NCI-H2196 treated with DMSO at 0.1 percent for 48 hours (cell line): ENCODE measurements around the gene CCSER2.
A peak's percentile ranks its signal among the peaks of the same experiment; 100 is the strongest.
"Not testable (repeated sequence)": the region's sequence is repeated elsewhere in the genome, so short reads cannot be mapped to it uniquely, and the experiment has no call there.

Source experiments
- DNase-seq: peaks from one replicate; lab custom pipeline; 2025; ENCODE audit not compliant: unreplicated experiment; lab: John Stamatoyannopoulos, UW

Gene CCSER2

DNA sequence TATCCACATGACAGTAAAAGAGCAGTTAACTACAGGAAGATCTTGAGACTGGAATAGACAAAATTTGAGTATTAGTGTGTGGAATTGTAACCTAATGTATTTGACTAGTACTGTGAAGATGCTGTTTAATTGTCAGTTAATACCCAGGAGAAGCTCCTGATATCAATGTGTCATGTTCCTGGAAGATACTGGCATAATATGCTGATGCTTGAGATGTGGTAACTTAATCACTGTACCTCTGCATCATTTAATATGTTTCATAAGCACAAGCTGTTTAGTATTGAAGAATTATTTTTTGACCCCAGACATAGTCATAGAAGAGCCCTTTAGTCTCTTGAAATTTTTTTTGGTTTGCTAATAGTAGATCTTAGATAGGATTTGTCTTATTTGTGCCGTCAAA, 15.4 kb downstream of the CCSER2 start:
- no peak for DNase-seq

DNA sequence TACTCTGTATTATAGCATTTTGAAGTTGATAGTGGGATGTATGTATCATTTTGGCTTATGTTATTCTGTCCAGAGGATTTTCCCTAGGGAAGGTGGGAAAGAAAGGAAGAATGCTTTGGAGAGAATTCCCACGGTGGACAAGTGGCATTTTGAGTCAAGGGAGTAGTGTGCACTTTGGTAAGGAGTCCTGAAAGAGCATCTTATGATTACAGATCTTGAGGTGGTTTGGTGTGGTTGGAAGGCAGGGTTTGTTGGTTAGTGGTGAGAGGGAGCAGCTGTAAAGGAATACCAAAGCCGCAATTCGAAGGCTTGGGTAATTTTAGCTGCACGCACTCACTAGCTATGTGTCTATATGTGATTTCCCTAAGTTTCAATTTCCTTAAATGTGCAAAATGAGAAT, 16.1 kb downstream of the CCSER2 start:
- no peak for DNase-seq

DNA sequence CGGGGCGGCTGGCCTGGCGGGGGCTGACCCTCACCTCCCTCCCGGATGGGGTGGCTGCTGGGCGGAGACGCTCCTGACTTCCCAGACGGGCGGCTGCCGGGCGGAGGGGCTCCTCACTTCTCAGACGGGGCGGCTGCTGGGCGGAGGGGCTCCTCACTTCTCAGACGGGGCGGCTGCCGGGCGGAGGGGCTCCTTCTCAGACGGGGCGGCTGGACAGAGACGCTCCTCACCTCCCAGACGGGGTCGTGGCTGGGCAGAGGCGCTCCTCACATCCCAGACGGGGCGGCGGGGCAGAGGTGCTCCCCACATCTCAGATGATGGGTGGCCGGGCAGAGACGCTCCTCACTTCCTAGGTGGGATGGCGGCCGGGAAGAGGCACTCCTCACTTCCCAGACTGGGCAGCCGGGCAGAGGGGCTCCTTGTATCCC, 19.2 kb downstream of the CCSER2 start:
- not testable (repeated sequence) for DNase-seq

DNA sequence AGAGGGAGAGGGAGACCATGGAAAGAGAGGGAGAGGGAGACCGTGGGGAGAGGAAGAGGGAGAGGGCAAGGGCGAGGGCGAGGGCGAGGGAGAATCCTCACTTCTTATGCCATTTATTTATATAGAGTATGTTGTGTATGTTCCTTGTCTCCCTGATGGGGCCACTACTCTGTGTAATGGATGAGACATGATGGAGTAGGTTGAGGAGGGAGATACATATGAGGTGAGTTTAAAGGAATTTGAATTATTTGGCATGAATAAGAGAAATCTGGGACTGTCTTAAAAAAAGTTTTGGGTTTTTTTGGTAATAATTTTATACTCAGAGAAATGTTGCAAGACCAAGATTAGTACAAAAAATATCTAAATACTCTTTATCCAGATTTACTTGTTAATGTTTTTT, 20.1 kb downstream of the CCSER2 start:
- DNase-seq = no peak

DNA sequence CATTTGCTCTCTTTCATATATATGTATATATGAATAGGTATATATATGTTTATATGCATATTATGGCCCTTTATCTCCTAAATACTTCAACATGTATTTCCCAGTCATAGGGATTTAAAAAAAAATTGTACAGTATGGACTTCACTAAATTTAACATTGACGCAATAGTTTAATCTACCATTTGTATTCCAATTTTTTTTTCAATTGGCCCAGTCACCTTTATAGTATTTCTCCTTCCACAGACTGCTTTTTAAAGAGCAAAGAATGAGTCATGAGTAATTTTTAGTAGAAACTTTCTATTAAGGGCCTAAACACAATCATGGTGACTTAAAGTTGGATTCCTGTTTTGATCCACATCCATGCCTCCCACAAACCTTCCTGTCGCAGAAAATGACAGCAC, 20.5 kb downstream of the CCSER2 start:
- no peak for DNase-seq

DNA sequence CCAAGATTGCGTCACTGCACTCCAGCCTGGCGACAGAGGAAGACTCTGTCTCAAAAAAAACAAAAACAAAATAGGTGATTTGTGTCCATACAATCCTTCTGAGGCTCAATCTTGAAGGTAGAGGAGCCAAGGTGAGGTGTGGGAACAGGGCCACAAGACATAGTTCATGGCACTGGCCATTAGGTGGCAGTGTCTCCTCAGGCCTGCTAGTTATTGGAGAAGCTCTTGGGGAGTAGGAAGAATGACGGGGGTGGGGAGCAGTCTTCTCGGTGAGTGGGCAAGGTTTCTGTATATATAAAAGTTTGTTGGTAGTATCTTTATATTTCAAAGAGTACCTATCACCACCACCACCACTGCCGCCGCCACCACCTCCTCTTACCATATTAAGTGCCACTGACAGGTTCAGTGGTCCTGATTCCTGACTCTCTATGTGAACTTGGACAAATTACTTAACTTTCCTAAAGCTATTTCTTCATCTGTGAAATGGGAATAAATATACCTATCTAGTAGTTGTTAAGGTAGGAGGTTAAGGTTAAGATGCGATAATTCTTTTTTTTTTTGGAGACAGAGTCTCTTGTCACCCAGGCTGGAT, 24.0 kb downstream of the CCSER2 start:
- no peak for DNase-seq

DNA sequence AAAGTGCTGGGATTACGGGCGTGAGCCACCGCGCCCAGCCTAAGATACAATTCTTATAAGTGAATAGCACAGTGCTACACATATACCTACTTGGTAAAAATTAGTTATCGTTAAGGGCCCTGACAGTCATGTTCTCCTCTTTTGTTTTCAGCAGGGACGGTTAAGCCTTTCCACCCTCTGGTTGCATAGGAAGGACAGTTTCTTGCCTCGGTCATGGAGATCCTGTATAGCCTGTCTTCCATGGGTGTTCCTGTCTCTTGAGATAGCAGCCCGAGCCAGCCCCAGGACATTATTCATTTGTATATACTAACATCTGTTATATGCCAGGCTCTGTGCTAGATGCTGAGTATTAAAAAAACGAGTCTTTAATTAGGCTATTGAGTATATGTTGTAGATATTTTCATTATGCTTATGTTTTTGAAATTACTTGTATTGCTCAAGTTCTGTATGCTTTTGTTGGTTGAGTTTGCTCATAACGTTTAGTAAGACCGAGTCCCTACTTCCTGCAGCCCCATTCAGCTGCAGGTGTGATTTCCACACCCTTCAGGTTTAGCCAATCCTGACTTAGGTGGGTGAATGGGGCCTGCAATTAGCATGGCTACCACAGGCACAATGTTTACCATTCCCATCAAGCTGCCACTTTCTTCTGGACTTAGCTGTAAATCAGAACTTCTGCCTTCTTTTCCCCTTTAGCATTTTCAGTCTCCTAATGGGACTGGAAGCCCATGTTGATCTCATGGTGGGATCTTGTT, 24.8 kb downstream of the CCSER2 start:
- no peak for DNase-seq

DNA sequence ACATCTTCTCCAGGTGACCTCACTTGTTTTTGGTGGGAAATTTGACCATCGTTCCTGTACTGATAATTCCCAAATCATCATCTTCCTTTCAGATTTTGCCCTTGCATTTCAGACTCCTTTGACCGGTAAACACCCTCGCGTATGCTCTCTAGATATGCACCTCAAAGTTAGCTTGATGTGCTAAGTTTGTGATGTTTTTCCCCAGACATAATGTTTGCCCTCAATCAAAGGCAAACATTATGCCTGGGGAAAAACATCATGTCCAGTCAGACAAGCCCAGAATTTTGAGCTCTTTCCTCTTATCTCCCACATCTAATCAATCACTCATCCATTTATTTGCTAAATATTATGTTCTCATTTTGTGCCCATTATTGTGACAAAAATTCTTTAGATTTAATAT, 26.2 kb downstream of the CCSER2 start:
- no peak for DNase-seq

DNA sequence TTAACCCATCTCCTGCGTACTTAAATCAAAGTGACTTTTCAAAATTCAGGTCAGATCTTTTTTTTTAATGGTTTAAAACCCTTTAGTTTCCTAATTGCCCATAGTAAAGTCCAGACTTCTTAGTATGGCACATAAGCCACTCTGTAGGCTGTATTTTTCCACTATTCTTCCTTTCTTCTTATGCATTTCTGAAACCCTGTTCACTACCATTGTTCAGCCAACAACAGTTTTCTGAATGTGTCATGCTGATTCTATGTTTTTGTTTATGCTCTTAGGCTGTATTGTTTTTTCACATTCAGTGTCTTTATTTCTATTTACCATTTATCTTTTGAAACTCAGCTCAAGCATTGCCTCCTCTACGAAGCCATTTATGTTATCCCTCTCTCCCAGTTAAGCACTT, 26.7 kb downstream of the CCSER2 start:
- DNase-seq = no peak

DNA sequence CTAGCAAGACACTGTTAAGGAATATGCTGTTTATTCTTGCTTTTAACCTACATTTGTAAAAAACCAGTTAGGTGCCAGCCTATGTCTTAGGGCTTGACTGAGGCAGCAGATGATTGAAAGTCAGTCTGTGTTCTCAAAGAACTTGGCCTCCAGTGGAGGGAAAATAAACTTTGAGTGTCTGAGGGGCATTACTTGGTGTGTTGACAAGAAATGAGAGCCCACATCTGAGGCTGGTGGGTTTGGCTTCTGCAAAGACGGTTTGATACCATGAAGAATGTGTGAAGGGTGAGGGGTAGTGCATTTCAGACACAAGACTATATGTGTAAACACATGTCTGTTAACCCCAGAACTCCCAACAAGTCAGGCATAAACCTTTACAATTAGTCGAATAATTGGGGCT, 28.5 kb downstream of the CCSER2 start:
- DNase-seq = no peak

DNA sequence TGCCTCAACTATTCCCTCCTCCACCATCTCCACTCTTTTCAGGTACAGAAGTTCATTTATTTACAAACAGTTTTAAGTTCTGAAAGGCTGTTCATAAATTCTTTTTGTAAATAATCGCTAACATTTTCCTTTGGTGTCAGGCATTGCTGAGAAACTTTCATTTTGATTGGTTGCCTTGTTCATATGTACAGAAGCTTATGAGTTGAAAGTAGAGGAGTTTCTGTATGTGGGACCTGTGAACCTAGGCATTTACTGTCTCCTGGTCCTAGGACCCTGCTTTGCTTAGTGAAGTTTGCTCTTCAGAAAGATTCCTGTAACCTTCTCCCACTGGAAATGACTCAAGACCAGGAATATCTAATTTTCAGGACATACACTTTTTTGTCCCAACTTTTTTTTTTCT, 30.4 kb downstream of the CCSER2 start:
- DNase-seq = no peak

DNA sequence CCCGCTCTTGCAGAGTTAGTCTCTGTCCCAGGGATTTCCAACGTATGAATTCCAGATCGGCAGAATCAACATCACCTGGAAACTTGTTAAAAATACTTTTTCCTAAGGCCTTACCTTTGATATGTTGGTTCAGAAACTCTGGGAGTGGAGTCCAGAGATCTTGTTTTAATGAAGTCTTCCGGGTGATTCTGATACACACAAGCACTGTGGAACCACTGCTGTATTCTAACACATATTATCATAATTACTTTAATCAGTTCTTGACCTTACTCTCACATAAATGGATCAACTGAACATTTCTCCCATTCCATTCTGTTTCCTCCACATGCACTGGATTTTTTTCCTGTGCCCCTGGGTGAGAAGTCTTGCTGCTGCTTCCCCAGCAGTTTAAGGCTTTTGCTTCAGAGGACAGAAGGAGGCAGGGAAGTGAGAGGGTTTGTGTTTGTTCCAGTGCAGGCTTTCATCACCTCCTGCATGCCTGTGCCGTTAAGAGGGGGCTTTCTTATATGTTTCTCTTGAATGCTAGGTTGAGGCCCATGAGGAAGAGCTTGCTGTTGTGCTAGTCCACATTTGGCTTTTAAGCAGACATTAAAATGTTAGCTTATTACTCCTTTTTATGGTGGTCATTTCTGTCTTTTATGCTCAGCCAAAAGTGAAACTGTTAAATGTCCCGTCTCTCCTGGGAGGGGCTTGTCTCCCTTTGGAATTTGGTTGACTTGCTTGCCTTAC, 32.4 kb downstream of the CCSER2 start:
- DNase-seq = no peak

DNA sequence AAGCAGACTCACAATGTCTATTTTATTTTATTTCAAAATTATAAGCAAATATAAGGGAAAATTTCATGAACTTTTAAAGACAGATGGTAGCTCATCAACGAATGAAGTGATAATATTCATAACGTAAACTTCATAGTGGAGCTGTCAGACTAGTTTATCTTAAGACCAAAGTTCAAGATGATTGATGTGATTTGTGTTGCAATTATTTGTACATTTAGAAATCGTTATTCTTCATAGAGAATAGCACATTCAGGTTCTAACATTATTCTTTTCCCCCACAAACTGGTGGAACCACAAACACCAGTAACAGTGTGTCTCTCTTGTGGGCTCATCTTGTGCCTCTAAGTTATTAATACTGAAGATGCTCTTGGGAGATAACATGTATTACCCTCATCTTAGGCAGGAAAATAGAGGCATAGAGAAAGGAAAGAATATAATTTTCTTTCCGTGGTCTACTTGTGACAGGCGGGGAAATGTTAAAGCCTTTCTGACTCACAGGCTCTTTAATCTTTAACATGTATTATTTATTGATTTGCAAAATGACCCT, 37.0 kb downstream of the CCSER2 start:
- no peak for DNase-seq

DNA sequence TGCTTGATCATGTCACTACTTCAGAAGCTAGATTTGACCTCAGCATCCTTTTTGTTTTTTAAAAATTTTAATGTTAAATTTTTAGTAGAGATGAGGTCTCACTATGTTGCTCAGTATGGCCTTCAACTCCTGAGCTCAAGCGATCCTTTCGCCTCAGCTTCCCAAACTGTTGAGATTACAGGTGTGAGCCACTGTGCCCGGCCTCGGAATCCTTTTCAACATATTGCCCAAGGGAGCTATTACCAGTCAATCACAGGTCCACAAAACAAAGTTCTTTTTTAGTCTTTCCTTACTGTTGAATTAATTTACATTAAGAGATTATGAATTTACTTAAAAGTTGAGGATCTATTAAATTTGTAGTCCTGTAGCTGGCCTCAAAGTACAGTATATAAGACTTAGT, 37.7 kb downstream of the CCSER2 start:
- no peak for DNase-seq

DNA sequence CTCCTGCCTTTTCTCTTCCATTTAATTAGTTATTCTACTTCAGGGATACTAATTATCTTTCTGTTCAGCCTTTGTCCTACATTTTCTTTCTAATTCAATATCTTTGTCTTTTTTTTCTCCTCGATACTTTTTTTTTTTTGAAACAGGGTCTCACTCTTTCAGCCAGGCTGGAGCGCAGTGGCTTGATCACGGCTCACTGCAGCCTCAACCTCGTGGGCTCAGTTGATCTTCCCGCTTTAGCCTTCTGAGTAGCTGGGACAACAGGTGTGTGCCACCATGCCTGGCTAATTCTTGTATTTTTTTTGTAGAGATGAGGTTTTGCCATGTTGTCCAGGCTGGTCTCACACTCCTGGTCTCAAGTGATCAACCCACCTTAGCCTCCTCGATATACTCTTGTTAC, 38.9 kb downstream of the CCSER2 start:
- DNase-seq = no peak

DNA sequence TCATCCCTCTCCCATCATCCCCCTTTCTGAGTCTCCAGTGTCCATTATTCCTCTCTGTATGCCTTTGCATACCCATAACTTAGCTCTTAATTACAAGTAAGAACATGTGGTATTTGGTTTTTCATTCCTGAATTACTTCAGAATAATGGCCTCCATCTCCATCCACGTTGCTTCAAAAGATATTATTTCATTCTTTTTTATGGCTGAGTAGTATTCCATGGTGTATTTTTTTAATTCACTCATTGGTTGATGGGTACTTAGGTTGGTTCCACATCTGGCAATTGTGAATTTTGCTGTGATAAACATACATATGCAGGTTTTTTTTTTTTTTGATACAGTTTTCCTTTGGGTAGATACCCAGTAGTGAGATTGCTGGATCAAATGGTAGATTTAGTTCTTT, 40.4 kb downstream of the CCSER2 start:
- no peak for DNase-seq

DNA sequence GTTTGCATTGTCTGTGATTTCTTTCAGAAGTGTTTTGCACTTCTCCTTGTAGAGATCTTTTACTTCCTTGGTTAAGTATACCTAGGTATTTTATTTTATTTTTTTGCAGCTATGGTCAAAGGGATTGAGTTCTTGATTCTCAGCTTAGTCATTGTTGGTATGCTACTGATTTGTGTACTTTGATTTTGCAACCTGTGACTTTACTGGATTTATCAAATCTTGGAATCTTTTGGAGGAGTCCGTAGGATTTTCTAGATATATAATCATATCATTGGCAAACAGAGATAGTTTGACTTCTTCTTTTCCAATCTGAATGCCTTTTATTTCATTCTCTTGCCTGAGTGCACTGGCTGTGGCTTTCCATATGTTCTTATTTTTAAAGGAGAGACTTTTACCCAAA, 41.9 kb downstream of the CCSER2 start:
- no peak for DNase-seq

DNA sequence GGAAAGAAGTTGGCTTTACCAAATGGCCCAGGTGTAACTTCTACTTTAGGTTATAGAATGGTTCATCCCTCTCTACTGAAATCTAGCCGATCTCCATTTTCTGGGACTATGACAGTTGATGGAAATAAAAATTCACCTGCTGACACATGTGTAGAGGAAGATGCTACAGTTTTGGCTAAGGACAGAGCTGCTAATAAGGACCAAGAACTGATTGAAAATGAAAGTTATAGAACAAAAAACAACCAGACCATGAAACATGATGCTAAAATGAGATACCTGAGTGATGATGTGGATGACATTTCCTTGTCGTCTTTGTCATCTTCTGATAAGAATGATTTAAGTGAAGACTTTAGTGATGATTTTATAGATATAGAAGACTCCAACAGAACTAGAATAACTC, 43.6 kb downstream of the CCSER2 start:
- DNase-seq = no peak

DNA sequence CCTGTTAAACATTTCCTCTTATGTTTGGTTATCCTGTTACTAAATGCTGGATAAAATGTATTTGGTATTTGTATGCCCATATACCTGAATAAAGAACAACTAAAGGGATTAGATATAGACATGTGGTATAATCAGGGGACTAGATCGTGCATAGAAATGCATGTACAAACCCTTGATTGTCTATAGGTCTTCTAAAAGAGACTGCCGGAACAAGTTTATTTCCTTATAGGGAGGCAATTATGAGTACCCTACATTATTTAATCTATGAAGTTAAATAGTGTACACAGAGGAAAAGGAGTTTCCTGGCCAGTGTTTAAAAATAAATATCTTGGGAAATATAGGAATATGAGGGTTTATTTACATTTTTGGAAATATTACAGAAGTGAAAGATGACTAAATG, 44.6 kb downstream of the CCSER2 start:
- no peak for DNase-seq

DNA sequence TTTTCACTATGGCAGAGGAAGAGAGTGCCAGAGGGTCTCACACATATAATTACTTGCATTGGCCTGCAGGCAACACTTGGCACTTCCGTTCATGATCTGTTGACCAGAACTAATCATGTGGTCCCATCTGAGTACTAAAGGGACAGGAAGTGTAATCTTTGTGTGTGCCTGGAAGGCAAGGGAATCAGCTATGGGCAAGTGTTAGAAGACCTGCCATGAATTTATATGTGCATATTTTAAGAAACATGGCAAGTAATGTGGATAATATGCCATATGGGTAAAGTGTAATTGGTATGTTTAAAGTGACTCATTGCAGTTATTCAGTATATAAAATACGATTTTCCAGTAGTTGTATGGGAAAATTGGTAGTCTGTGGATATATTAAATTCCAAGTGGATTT, 46.1 kb downstream of the CCSER2 start:
- DNase-seq = no peak

DNA sequence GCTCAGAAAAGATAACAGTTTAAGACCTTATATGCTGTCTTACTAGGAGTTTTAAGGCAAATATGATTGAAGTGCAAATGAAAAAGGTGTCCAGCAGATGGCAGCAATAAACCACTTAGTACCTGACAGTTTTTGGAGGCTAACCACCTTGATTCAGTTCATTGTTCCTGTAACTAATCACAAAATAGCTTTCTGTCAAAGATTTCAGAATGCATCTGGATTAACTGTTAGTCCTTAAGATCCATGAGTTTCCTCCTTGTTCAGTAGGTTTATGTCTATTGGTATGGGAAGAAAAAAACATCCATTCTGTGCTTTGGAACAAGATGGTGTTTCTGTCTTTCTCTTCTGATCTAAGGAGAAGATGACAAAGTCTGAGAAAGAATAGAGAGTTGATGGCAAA, 46.6 kb downstream of the CCSER2 start:
- peak; percentile 14 for DNase-seq

DNA sequence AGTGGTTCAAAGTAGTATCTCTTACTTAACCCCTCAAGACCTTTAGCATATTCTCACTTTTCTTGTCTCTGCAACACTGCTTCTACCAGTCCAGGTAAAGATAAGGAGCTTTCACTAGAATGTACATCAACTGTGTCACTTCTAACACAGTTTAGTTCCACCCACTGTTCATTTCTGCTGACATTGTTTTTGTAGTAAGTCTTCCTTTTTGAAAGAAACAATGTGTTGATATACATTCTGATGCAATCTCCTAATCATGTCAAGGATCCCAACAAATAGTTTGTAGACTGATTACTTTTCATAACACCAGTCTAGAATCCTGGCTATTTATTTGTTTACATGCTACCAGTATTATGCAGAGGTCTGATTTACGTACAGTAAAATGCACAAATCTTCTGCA, 47.5 kb downstream of the CCSER2 start:
- DNase-seq = no peak
